Superior temporal gyrus (tissue), 1 donor: ENCODE results near the gene NEDD1.

Experiments
- DNase-seq: peaks from one replicate; pipeline ENCODE4 v3.0.0-alpha.2; 2016; ENCODE audit errors: extremely low spot score

Gene NEDD1

GRCh38 chr12:96901175-96901574, 5.9 kb upstream of the NEDD1 start:
- no peak for DNase-seq

- no peak for DNase-seq
Measured at GRCh38 chr12:96902076-96902475, 5.0 kb upstream of the NEDD1 start.

- DNase-seq = no peak
Measured at GRCh38 chr12:96906498-96906848, 584 bp upstream of the NEDD1 start.

GRCh38 chr12:96907671-96908422, 790 bp downstream of the NEDD1 start:
- DNase-seq = no peak

GRCh38 chr12:96908423-96908675, 1.3 kb downstream of the NEDD1 start:
- no peak for DNase-seq

- DNase-seq = no peak
Measured at GRCh38 chr12:96912261-96912660, 5.2 kb downstream of the NEDD1 start.

- no peak for DNase-seq
Measured at GRCh38 chr12:96912943-96913342, 5.9 kb downstream of the NEDD1 start.

GRCh38 chr12:96919510-96920210, 12.6 kb downstream of the NEDD1 start:
- DNase-seq = no peak

GRCh38 chr12:96948782-96949181, 41.7 kb downstream of the NEDD1 start:
- no peak for DNase-seq

GRCh38 chr12:96979532-96979931, 72.5 kb downstream of the NEDD1 start:
- DNase-seq = no peak

- peak; percentile 47 for DNase-seq
Measured at GRCh38 chr12:96980991-96981414, 73.9 kb downstream of the NEDD1 start.

GRCh38 chr12:96981911-96982310, 74.9 kb downstream of the NEDD1 start:
- no peak for DNase-seq

- DNase-seq = no peak
Measured at GRCh38 chr12:96982671-96983070, 75.6 kb downstream of the NEDD1 start.

GRCh38 chr12:96985515-96986362, 78.7 kb downstream of the NEDD1 start:
- no peak for DNase-seq

- DNase-seq = peak; percentile 83
Measured at GRCh38 chr12:96986883-96987523, 79.9 kb downstream of the NEDD1 start.

GRCh38 chr12:96988919-96989318, 81.9 kb downstream of the NEDD1 start:
- no peak for DNase-seq

GRCh38 chr12:96989916-96990315, 82.9 kb downstream of the NEDD1 start:
- no peak for DNase-seq

GRCh38 chr12:96994900-96995299, 87.8 kb downstream of the NEDD1 start:
- DNase-seq = no peak

- no peak for DNase-seq
Measured at GRCh38 chr12:96995861-96996260, 88.8 kb downstream of the NEDD1 start.

- no peak for DNase-seq
Measured at GRCh38 chr12:96997797-96998484, 90.9 kb downstream of the NEDD1 start.

GRCh38 chr12:97003276-97003675, 96.2 kb downstream of the NEDD1 start:
- DNase-seq = no peak
